HG02938 (cell line): Measurements from ENCODE around the gene ATG4B.
A peak's percentile ranks its signal among the peaks of the same experiment; 100 is the strongest.

Source experiments
- ATAC-seq: cut with Tn5 transposase; IDR thresholded peaks from one replicate; pipeline ENCODE4 v1.9.1; 2021; ENCODE audit warnings: mild to moderate bottlenecking, moderate library complexity; ENCODE audit not compliant: unreplicated experiment

Gene ATG4B

DNA sequence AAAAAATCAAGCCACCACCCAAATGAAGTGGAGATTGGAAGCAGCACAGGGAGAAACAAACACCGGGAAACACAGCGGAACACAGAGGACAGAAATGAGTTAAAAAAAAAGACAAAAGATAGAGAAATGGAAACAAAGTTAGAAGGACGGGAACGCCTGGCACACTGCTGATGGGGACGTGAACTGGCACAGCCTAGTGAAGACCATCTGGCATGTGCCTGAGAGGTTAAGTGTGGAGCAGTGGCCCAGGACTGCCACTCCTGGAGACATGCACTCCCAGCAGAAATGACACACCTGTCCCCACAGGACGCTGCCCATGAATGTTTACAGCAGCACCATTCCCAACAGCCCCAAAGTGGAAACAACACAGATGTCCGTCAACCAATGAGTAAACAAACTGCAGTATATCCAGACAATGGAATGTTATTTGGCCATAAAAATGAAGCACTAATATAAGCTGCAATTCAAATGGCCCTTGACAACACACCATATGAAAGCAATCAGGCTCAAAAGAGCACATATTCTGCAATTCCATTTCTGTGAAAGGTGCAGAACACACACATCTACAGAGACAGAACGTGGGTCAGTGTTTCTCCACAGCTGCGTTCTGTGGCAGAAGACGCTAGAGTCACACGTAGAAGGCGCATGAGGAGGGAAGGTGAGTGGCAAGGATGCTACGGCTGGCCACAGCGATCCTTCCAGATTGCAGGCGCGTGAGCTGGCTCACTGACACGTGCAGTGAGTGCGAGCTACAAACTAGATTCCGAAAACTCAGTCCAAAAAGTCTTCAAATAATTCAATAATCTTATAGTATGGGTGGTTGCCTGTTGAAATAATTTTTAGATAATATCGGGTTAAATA lies 25.1 kb upstream of the ATG4B start:
- ATAC-seq = no peak

DNA sequence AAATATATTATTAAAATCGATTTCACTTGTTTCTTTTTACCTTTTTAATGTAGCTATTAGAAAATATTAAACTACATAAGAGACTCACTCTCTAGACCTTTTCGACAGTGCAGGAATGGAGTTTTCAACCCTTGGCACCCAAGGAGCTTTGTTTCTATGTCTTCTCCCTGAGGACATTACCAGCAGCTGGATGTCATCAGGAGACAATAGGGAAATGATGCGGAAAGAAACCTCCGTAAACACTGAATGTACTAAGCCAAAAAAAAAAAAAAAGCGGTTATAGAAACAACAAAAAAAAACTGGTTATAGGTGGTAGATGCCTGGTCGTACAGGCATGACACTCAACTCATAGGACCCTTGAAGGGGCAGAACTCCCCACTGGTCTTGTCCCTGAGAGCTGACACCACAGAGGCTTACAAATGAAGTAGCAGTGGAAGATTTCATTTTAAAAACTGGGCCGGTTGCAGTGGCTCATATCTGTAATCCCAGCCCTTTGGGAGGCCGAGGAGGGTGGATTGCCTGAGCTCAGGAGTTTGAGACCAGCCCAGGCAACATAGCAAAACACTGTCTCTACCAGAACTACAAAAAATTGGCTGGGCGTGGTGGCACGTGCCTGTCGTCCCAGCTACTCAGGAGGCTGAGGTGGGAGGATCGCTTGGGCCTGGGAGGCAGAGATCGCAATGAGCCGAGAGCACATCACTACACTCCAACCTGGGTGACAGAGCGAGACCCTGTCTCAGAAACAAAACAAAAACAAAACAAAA lies 24.3 kb upstream of the ATG4B start:
- ATAC-seq = no peak

DNA sequence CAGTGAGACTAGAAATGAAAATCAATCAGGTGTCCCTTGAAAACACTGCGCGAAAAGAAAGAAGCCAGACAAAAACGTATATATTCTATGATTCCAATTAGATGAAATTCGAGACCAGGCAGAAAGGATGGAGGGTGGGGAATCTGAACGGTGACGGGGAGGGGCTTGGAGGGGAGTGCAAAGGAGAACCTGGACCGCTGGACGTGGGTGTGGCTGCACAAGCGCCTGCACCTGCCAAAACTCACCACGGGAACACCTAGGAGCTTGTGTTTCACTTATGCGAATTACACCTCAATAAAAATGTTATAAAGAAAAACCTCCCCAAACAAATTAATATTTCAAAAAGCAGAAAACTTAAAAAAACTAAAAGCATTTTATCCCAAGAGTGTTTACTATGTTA lies 22.5 kb upstream of the ATG4B start:
- ATAC-seq = no peak

DNA sequence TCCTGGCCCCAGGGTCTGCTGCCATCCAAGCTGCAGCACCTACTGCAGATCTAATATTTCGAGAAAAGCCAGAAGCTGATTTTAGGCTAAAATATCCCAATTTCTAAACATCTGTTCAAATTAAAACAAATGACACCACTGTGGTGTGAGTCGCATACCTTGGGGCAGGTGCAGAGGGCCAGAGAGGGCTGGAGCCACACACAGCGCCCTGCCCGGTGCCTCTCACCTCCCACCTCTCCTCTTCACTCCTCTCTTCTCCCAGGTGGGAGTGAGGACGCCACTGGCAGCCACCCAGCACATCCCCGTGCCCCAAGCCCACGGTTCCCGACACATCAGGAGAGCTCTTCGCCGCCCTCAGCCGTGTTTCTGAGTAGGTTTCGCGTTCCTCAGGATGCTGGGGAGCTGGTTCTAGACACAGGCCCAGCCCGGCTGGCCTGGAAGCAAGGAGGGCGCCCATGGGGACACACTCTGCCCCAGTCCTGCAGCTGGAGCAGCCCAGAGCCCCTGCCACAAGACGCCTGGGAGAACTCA lies 21.9 kb upstream of the ATG4B start:
- ATAC-seq = no peak

DNA sequence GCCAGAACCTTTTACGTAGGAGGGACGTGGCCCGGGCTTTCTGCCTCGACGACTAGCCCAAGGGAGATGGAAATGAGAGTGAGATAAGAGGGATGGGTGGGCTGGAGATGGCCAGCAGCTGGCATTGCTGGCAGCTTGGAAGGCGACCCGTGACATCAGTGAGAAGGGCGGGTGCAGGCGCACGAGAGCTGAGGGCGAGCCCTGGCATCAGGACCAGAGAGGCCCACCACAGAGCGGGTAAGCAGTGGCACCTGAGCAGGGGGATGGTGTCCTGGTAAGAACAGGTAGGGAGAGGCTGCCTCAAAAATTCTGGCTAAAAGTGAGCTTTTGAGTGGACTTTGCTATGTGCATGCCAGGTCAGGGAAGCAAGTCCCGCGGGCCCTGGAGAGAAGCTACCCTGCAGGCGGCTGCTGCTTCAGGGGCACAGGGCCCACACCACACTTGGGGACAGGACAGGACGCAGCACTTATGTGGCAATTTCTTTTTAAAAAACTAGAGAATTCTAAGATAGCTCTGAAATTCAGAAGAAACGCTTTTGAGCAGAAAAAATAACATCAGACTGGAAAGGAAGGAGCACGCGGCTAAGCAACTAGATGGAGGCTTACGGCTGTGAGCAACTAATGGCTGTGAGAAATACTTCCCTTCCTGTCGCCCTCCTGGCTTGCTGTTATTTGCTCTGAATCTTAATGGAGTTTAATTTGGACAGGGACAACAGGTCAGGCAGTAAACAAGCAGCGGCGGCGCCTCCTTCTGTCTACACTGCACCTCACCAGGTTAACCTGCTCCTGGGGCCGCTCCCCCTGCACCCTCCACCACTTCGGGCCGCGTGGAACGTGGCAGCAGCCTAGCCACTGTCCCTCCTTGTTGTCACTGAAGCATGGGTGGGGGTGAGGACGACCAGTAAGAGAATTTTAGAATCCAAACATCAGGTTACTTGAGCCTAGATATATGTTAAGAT lies 21.0 kb upstream of the ATG4B start:
- ATAC-seq = no peak

DNA sequence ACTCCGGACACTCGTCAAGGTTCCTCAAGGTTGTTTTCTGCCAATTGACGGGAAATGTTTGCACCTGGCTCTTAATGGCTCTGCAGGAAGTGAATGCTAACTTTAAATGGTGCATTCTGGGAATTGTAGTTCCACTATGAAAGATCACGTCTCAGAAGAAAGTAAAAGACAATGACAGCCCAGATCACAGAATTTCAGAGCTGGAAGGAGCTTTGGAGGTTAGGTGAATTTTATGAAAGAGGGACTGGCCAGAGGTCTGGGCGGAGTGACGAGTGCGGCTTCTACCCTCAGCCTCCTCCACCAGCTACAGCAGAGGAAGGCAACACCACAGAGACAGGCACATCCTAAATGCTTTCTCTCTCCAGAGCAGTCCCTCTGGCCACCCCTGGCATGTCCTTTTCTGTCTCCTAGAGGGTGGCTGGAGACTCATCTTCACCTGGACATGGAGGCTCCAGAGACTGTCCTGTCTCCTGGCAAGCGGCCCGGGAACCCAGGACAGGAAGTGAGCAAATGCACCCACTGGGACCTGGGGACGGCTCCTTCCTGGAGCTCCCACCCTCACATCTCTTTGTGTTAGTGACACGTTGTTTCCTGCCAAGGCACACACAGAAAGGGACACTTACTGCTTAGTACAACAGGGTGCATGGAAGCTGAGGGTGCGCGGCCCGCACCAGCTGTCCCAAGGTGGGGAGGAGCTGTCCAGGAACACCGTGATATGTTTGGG lies 19.9 kb upstream of the ATG4B start:
- ATAC-seq = peak; percentile 80

DNA sequence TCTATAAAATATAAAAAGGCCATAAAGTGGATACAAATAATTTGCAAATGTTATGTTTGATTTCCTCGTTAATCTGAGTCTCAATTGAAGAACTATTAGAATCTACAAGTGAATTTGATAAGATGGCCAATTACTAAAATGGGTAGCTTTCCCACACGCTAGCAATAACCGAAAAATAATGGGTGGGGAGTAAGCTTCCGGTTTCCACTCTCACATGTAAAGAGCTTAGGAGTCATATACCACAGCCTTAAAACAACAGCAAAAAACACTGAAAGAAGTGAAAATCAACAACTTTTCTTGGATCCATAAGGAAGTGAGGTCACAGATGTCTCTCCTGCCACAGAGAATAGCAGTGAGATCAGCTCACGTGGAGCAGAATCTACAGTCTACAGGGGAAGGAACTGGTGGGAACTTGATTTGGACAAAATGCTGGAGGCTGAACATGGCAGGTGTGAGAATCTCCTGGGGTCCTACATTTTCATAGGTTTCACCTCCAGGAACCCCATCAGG lies 19.1 kb upstream of the ATG4B start:
- no peak for ATAC-seq

DNA sequence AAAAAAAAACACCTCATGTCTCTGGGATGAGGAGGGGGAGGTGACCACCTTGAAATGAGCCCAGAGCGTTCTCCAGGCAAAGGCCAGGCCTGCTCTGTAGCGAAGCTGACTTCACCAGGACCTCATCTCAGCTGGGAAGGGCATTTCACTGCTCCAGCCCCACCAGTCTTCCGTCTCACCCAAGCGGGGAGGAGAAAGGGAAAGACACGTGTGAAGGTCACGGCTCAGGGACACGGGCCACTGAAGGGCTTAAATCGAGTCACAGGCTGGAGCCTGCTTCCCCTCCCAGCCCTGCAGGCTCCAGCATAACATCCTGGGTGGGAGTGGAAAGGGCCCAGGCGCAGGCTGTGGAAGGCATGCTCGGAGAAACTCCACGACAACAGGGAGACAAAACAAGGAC lies 18.7 kb upstream of the ATG4B start:
- ATAC-seq = no peak

DNA sequence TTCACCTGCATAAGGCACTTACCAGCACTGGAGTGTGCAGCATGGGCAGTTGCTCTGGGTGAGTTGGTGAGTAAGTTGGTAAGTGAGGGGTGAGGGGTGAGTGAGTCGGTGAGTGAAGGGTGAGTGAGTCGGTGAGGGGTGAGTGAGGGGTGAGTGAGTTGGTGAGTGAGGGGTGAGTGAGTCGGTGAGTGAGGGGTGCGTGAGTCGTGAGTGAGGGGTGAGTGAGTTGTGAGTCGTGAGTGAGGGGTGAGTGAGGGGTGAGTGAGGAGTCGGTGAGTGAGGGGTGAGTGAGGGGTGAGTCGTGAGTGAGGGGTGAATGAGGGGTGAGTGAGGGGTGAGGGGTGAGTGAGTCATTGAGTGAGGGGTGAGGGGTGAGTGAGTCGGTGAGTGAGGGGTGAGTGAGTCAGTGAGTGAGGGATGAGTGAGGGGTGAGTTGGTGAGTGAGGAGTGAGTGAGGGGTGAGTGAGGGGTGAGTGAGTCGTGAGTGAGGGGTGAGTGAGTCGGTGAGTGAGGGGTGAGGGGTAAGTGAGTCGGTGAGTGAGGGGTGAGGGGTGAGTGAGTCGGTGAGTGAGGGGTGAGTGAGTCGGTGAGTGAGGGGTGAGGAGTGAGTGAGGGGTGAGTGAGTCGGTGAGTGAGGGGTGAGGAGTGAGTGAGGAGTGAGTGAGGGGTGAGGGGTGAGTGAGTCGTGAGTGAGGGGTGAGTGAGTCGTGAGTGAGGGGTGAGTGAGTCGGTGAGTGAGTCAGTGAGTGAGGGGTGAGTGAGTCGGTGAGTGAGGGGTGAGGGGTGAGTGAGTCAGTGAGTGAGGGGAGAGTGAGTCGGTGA lies 17.7 kb upstream of the ATG4B start:
- ATAC-seq = no peak

DNA sequence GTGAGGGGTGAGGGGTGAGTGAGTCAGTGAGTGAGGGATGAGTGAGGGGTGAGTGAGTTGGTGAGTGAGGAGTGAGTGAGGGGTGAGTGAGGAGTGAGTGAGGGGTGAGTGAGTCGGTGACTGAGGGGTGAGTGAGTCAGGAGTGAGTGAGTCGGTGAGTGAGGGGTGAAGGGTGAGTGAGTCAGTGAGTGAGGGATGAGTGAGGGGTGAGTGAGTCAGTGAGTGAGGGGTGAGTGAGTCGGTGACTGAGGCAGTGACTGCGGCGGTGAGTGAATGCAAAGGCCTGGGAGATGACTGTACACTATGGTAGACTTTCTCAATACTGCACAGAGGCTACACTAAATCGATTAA lies 17.1 kb upstream of the ATG4B start:
- ATAC-seq = no peak

DNA sequence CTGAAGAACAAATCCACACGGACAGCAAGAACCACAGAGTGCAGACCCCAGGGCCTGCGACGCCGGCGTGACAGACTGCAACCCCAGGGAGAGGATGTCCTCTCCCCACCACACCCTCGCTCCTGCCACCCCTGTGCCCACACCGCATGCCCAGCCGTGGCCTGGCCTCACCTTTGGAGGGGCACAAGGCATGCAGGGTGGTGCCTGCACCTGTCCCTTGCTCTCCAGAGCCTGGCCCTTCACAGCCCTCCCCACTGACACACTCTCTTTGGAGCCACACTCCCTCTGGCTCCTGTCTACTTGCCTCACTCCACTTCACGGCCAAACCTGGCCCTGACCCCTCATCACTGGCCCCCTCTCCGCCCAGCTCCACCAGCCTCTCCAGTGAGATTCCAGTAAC lies 9.8 kb upstream of the ATG4B start:
- ATAC-seq = no peak

DNA sequence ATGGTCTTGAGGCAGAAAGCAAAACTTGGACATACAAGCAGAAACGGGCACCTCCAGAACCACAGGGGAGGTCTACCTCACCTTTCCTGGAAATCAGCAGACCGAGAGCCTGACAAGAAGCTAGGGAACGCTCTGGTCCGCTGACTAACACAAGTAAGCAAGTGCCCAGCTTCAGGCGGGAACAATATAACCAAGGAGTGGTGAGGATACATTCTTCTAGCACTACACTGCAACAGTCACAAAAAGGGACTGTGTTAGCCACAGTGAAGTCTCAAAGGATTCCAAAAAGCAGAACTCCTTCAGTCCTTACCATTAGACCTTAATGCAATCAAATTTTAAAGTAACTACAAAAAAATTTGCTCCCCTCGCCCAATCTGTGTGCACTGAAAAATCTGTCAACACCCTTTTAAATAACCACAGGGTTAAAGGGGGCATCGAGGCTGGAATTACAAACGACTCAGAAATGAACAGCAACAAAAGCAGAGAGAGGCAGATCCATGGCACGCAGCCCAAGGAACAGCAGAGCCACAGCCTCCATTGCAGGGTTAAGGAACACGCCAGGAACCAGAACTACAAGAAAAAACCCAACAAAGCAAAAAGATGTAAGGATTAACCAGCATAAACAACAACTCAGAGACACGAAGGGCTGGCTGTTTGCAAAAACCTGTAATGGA lies 7.6 kb upstream of the ATG4B start:
- no peak for ATAC-seq

DNA sequence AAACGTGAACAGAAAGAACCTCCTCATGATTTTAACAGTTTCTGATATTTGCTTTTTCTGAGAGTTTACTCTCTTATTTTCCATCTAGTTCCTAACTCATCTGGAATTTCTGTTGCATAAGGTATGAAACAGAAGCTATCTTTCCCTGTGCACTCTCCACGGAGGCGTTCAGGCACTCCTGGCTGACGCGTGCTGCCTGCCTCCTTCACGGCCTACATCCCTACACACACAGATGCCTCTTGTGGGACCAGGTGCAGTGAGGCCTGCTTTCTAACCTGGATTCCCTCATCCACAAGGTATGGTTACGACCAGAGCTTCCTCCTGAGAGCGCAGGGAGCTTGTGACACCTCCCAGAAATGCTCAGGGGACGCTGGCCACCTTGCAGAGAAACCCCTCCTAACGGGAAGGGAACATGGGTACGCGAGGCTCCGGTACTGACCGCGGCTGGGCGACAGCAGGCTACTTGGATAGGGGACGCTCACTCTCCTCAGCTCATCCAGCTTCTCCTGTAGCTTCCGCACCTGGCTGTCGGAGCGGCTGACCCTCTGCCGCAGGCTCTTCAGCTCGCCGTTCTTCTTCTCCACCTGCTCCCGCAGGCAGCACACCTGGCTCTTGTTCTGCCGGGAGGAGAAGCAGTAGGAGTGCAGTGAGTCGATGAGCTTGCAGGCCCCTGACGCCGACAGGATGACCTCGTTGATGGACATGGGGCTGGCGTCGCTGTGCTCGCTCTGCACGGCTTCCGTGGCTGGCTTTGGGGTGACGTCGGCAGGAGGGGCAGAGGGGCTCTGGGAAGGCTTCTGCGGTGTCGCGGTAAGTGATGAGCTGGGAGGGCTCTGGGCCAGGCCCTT lies 4.8 kb upstream of the ATG4B start:
- no peak for ATAC-seq

DNA sequence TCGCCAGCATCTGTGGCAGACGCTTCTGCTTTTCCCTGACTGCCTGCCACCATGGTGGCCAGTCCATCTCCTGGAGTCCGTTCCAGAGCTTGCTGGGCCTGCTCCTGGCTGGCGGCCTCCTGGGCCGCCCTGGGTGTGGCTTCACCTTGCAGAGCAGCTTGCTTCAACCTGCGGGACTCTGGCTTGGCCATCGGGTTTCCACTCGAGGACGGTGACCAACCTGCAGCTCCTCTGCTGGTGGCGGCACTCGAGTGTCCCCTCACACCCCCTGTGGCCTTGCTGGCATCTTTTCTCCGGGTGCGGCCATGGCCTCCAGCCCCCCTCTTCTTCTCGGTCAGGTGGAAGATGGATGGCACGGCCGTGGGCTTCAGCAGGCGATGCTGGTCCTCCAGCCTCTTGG lies 3.9 kb upstream of the ATG4B start:
- ATAC-seq = no peak

DNA sequence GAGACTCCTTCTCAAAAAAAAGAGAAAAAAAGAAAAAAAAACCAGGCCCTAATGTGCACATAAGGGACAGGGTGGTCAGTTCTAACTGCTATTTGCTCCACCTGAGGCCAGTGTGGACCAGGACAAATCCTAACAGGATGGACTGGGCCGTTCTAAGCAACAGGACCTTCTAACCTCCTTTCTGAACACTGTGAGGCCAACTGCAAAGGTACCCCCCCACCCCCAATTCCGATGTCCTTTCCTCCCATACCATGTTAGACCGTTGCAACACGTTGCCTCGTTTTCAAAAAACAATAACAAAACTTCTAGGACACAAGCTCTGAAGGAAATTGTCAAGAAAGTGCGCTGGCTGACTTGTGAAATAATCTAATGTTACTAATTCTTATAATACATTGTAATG lies 1.7 kb upstream of the ATG4B start:
- no peak for ATAC-seq

DNA sequence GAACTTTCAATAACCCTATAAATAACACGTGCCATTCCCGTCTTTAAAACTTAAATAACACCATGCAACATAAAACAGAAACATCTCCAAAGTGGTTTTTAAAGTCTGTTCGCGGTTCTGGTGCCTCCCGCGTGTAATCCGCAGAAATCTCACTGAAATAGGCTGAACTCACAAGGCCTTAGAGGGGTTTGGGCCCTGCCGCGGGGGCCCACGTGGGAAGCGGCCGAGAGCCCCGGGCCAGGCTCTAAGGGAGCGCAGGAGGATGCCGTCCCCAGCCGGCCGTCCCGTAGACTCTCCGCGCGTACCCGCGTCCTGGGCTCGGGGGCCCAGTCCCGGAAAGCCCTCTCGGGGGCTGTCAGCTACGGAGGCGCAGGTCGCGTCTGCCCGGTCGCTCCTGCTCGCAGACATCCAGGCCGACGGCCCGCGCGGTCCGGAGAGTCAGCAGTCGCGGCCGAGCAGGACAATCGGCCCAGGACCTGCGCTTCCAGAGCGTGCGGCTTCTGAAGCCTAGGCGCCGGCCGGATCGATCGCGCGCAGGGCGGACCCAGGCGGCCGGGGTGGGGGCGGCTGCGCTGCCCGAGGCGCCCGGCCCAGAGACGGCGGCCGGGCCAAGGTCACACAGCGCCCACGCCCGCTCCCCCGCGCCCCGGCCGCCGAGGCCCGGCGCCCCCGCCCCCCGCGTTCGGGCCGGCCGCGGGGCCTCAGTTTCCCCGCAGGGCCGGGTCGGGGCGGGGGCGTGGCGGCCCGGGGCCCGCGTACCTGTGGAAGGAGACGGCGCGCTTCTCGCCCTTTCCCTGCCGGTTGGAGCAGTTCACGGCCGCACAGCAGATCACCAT lies 1.1 kb upstream of the ATG4B start:
- peak; percentile 23 for ATAC-seq
